Bronchial smooth muscle cell (primary cell): ENCODE results near the gene LRFN2. TPM values are rescaled to one million over a fixed set of nuclear protein-coding genes. Genes with fewer than 3 reads are reported as not detected.

ENCODE experiments used
- total RNA-seq: library from RNA; depleted of rRNA; stranded (reverse); fragments of >200 nt; gene quantifications from 2 replicates; pipeline ENCODE4 v1.2.1, GENCODE V29; 2014

The LRFN2 gene
- total RNA-seq = not detected in 2 replicates

GRCh38 chr6:40587240-40588069, at the start of gene LRFN2:
LRFN2 (minus strand) TSS chr6:40587364.

